ENCODE measurements around the gene FHOD3. TPM values are rescaled to one million over a fixed set of nuclear protein-coding genes. Genes with fewer than 3 reads are reported as not detected.

FHOD3 gene
- total and polyA plus RNA-seq, 7 donors = 5.4 to 98.2 (median 20.2) TPM

DNA sequence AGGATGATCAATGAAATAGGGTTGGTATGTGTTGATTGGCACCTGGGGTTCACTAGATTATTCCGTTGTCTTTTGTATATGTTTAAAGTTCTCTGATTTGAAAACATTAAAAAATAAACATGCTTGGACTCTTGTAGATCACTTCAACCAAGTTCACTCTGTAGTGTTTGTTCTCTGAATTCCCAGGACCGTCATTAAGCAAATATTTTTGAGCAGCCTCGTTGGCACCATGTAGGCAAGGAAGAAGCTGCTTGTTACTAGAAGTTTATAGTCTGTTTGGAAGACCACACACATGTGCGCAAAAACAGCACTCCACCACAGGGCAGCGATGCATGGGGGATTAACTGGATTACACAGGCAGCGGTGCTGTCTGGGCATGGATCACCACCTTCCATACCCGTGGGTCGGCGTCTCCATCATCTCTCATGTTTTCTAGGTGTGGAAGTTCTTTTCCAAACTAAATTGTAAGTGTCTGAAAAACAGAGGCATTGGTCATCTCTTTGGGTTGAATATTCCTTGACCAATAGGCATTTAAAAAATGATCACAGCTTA is 212.2 kb downstream of the FHOD3 start:
- Histone ChIP-seq H3K36me3 (ENCODE audit: insufficient read depth in 1 of 2, low read depth in 1 of 2) (no peaks in the 10 kb centered on the region), H3K4me1 (no peaks in the 10 kb centered on the region), H3K4me3 (no peak overlapping the region), H3K27me3 (ENCODE audit: insufficient read depth in 3 of 3, low read length in 2 of 3) (no peaks in the 10 kb centered on the region), H3K27ac (no peak overlapping the region), H3K9me3 (no peaks in the 10 kb centered on the region)
- ATAC-seq (no peak), DNase-seq (no peak)
- intact Hi-C loops (cut with DNase I) = no loop called here
- WGBS, 3 donors = 59 to 70% (median 60%) methylated on average over 9 of the region's 9 CpGs
- no peak for TF ChIP-seq CTCF (IDR thresholded peaks at IDR 0.05)

- no peak overlapping the region for H3K4me3 ChIP-seq
- peak in 1 of 4 donors; percentile 31 for ATAC-seq
- no peak for DNase-seq
- H3K27me3 ChIP-seq (ENCODE audit: insufficient read depth in 3 of 3, low read length in 2 of 3) = no peaks in the 10 kb centered on the region
- H3K9me3 ChIP-seq = no peaks in the 10 kb centered on the region
- no peak for TF ChIP-seq CTCF (IDR thresholded peaks at IDR 0.05)
- no peak overlapping the region for H3K27ac ChIP-seq
- no peaks in the 10 kb centered on the region for H3K36me3 ChIP-seq (ENCODE audit: insufficient read depth in 1 of 2, low read depth in 1 of 2)
- intact Hi-C loops (cut with DNase I) = no loop called here
- no peaks in the 10 kb centered on the region for H3K4me1 ChIP-seq
- WGBS, 3 donors = 66 to 77% (median 72%) methylated on average over 5 of the region's 5 CpGs
Observed at GRCh38 chr18:36511791-36512352, 214.4 kb downstream of the FHOD3 start.

- 64 to 72% (median 69%) methylated on average over 5 of the region's 5 CpGs for WGBS, 3 donors
- TF ChIP-seq CTCF (IDR thresholded peaks at IDR 0.05) = no peak
Observed at GRCh38 chr18:36513556-36513955, 216.0 kb downstream of the FHOD3 start.

DNA sequence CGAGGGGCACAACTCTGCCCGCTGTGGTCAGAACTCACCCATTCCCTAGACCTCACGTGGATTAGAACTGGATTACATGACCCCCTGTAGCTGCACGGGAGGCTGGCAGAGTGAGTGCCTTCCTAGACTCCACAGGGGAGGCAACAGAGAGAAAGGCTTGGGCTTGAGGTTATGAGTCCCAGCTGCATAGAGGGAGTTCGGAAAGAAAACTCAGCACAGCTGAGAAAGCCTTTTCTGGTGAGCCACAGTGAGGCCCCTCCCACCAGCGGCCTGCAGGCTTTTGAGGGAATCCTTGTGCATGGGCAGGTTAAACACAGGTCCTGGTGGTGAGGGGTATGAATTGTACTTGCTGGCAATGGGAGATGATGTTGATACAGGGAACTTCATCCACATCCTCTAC is 217.3 kb downstream of the FHOD3 start:
- no peak for TF ChIP-seq CTCF (IDR thresholded peaks at IDR 0.05)
- Histone ChIP-seq H3K36me3 (ENCODE audit: insufficient read depth in 1 of 2, low read depth in 1 of 2) (no peaks in the 10 kb centered on the region), H3K27me3 (ENCODE audit: insufficient read depth in 3 of 3, low read length in 2 of 3) (no peaks in the 10 kb centered on the region), H3K4me1 (no peaks in the 10 kb centered on the region), H3K27ac (no peak overlapping the region), H3K9me3 (no peaks in the 10 kb centered on the region), H3K4me3 (no peak overlapping the region)
- no peak for DNase-seq
- intact Hi-C loops (cut with DNase I) = no loop called here
- whole genome bisulfite sequencing, 3 donors = 83 to 86% (median 84%) methylated on average over 6 of the region's 6 CpGs
- ATAC-seq = no peak

More at GRCh38 chr18:36513556-36513955, 216.0 kb downstream of the FHOD3 start:
- Histone ChIP-seq H3K4me1 (no peaks in the 10 kb centered on the region), H3K36me3 (ENCODE audit: insufficient read depth in 1 of 2, low read depth in 1 of 2) (no peaks in the 10 kb centered on the region), H3K9me3 (no peaks in the 10 kb centered on the region), H3K4me3 (no peak overlapping the region), H3K27ac (no peak overlapping the region), H3K27me3 (ENCODE audit: insufficient read depth in 3 of 3, low read length in 2 of 3) (no peaks in the 10 kb centered on the region)
- DNase-seq (no peak), ATAC-seq (no peak)
- intact Hi-C loops (cut with DNase I) = no loop called here

GRCh38 chr18:36516258-36516657 is 218.7 kb downstream of the FHOD3 start:
- Histone ChIP-seq H3K4me3 (no peak overlapping the region), H3K9me3 (no peaks in the 10 kb centered on the region), H3K4me1 (no peaks in the 10 kb centered on the region), H3K27ac (no peak overlapping the region), H3K36me3 (ENCODE audit: insufficient read depth in 1 of 2, low read depth in 1 of 2) (no peaks in the 10 kb centered on the region), H3K27me3 (ENCODE audit: insufficient read depth in 3 of 3, low read length in 2 of 3) (no peaks in the 10 kb centered on the region)
- 86 to 95% (median 90%) methylated on average over 8 of the region's 8 CpGs for whole genome bisulfite sequencing, 3 donors
- no peak for ATAC-seq
- no peak for DNase-seq
- intact Hi-C loops (cut with DNase I) = no loop called here
- no peak for TF ChIP-seq CTCF (IDR thresholded peaks at IDR 0.05)
